ENCODE data around the gene LRRIQ1. TPM values are rescaled to one million over a fixed set of nuclear protein-coding genes. Genes with fewer than 3 reads are reported as not detected.

The LRRIQ1 gene
- total RNA-seq: under 1 TPM in 1 of 4 donors, not detected in 3; 0.44 TPM

- no peak for TF ChIP-seq CTCF (IDR thresholded peaks at IDR 0.05; ENCODE audit: low read depth)
Observed at GRCh38 chr12:85036234-85036707, at the start of gene LRRIQ1, which contains the start of gene TSPAN19. Gene LRRIQ1 (plus strand): TSS chr12:85036351. CDS start chr12:85038177, 1,826 bp downstream. Gene TSPAN19 (minus strand): TSS chr12:85036277. CDS start chr12:85029946, 6,331 bp downstream.

GRCh38 chr12:84986586-84986985, 49.6 kb upstream of the LRRIQ1 start:
- TF ChIP-seq CTCF (IDR thresholded peaks at IDR 0.05; ENCODE audit: low read depth): no peak

DNA sequence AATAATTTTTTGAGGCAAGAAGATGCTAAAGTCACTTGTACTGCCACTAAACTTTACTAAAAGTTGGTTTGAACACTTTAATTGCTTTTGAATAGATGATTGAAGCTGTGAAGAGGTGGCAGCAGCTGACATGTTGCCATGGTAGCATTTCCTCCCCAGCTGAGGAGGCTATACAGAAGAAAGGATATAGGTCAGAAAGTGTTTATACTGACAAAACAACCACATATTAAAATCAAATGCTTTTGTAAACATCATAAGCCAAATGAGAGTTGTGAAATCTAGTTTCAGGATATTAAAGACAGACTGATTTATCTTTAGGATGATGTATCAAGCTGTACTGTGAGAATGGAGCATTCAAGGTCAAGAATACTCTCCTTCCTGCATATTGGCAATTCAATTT, 41.7 kb upstream of the LRRIQ1 start:
- TF ChIP-seq CTCF (IDR thresholded peaks at IDR 0.05; ENCODE audit: low read depth): no peak

GRCh38 chr12:84995641-84996040, 40.5 kb upstream of the LRRIQ1 start:
- TF ChIP-seq CTCF (IDR thresholded peaks at IDR 0.05; ENCODE audit: low read depth): no peak

- TF ChIP-seq CTCF (IDR thresholded peaks at IDR 0.05; ENCODE audit: low read depth): no peak
Observed at GRCh38 chr12:84996759-84997158, 39.4 kb upstream of the LRRIQ1 start.

- no peak for TF ChIP-seq CTCF (IDR thresholded peaks at IDR 0.05; ENCODE audit: low read depth)
Observed at GRCh38 chr12:84998341-84998740, 37.8 kb upstream of the LRRIQ1 start.

GRCh38 chr12:85000729-85001128, 35.4 kb upstream of the LRRIQ1 start:
- TF ChIP-seq CTCF (IDR thresholded peaks at IDR 0.05; ENCODE audit: low read depth): no peak
